ENCODE measurements around the gene RPL22.

Gene RPL22

GRCh38 chr1:6171548-6172124, 27.8 kb downstream of the RPL22 start:
- DNase-seq, result no peak

GRCh38 chr1:6170742-6171201, 28.6 kb downstream of the RPL22 start:
- DNase-seq, result no peak

GRCh38 chr1:6170116-6170741, 29.2 kb downstream of the RPL22 start:
- no peak for DNase-seq

GRCh38 chr1:6168947-6169586, 30.3 kb downstream of the RPL22 start:
- no peak for DNase-seq

GRCh38 chr1:6167391-6168303, 31.7 kb downstream of the RPL22 start:
- no peak for DNase-seq

- no peak for DNase-seq
Observed at GRCh38 chr1:6166655-6167390, 32.6 kb downstream of the RPL22 start.

GRCh38 chr1:6166221-6166620, 33.2 kb downstream of the RPL22 start:
- no peak for DNase-seq

- no peak for DNase-seq
Observed at GRCh38 chr1:6165441-6165985, 33.9 kb downstream of the RPL22 start.

GRCh38 chr1:6165027-6165426, 34.4 kb downstream of the RPL22 start:
- no peak for DNase-seq

GRCh38 chr1:6163973-6164617, 35.3 kb downstream of the RPL22 start:
- no peak for DNase-seq

GRCh38 chr1:6163191-6163972, 36.0 kb downstream of the RPL22 start:
- no peak for DNase-seq

GRCh38 chr1:6162773-6163172, 36.6 kb downstream of the RPL22 start:
- DNase-seq, result no peak

GRCh38 chr1:6162341-6162740, 37.1 kb downstream of the RPL22 start:
- DNase-seq, result no peak

GRCh38 chr1:6158181-6158580, 41.2 kb downstream of the RPL22 start:
- DNase-seq, result no peak

- no peak for DNase-seq
Observed at GRCh38 chr1:6157528-6158174, 41.7 kb downstream of the RPL22 start.

GRCh38 chr1:6157132-6157527, 42.3 kb downstream of the RPL22 start:
- DNase-seq, result no peak

- DNase-seq, result no peak
Observed at GRCh38 chr1:6154525-6155319, 44.7 kb downstream of the RPL22 start.

- DNase-seq, result no peak
Observed at GRCh38 chr1:6152882-6153281, 46.5 kb downstream of the RPL22 start.

GRCh38 chr1:6152181-6152580, 47.2 kb downstream of the RPL22 start:
- DNase-seq, result no peak

All from GOT3 (cell line).